ENCODE measurements around the gene SYT8.

Gene SYT8

GRCh38 chr11:1860108-1860507, 25.3 kb downstream of the SYT8 start:
- DNase-seq (ENCODE audit: low spot score): no peak

GRCh38 chr11:1861435-1862411, 26.9 kb downstream of the SYT8 start:
- no peak for DNase-seq (ENCODE audit: low spot score)

GRCh38 chr11:1862588-1863351, 28.0 kb downstream of the SYT8 start:
- no peak for DNase-seq (ENCODE audit: low spot score)

- no peak for DNase-seq (ENCODE audit: low spot score)
Measured at GRCh38 chr11:1863352-1864216, 28.8 kb downstream of the SYT8 start.

- DNase-seq (ENCODE audit: low spot score): no peak
Measured at GRCh38 chr11:1864231-1864630, 29.4 kb downstream of the SYT8 start.

GRCh38 chr11:1864831-1865665, 30.3 kb downstream of the SYT8 start:
- DNase-seq (ENCODE audit: low spot score): no peak

GRCh38 chr11:1866226-1866625, 31.4 kb downstream of the SYT8 start:
- DNase-seq (ENCODE audit: low spot score): no peak

GRCh38 chr11:1866776-1867175, 32.0 kb downstream of the SYT8 start:
- DNase-seq (ENCODE audit: low spot score): no peak

GRCh38 chr11:1867381-1867780, 32.6 kb downstream of the SYT8 start:
- DNase-seq (ENCODE audit: low spot score): no peak

- DNase-seq (ENCODE audit: low spot score): no peak
Measured at GRCh38 chr11:1868056-1868635, 33.4 kb downstream of the SYT8 start.

- no peak for DNase-seq (ENCODE audit: low spot score)
Measured at GRCh38 chr11:1868636-1869291, 34.0 kb downstream of the SYT8 start.

GRCh38 chr11:1869427-1870325, 34.9 kb downstream of the SYT8 start:
- no peak for DNase-seq (ENCODE audit: low spot score)

GRCh38 chr11:1870326-1870696, 35.5 kb downstream of the SYT8 start:
- no peak for DNase-seq (ENCODE audit: low spot score)

- DNase-seq (ENCODE audit: low spot score): no peak
Measured at GRCh38 chr11:1870721-1871466, 36.1 kb downstream of the SYT8 start.

- no peak for DNase-seq (ENCODE audit: low spot score)
Measured at GRCh38 chr11:1871531-1871930, 36.7 kb downstream of the SYT8 start.

GRCh38 chr11:1872267-1872985, 37.6 kb downstream of the SYT8 start:
- no peak for DNase-seq (ENCODE audit: low spot score)

- DNase-seq (ENCODE audit: low spot score): no peak
Measured at GRCh38 chr11:1873048-1873812, 38.4 kb downstream of the SYT8 start.

Measured in germinal center (tissue), 1 donor.